ENCODE measurements around the gene RPS19.
A peak's percentile ranks its signal among the peaks of the same experiment; 100 is the strongest.

The RPS19 gene

GRCh38 chr19:41859618-41860418 lies at the start of gene RPS19:
RPS19 (plus strand) TSS chr19:41860255; CDS start chr19:41860775, 520 bp downstream.
- DNase-seq: peak; percentile 98

DNA sequence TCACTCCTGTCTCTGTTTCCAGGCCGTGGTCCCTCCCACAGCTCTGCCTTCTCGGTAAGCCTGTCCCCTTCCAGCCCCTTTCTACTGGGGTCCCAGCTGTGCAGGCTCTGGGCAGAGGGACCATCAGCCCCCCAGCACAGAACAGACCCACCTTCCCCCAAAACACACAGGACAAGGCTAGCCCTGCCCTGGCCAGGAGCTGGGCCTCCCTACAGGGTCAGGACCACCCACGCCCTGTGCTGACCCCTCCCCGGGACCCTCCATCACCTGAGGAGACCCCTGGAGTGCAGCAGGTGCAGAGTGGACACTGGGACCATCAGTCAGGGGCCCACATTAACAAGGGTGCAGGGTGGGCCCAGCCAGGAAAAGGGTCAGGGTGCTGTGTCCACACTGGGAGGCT lies 49.8 kb upstream of the RPS19 start:
- no peak for DNase-seq

DNA sequence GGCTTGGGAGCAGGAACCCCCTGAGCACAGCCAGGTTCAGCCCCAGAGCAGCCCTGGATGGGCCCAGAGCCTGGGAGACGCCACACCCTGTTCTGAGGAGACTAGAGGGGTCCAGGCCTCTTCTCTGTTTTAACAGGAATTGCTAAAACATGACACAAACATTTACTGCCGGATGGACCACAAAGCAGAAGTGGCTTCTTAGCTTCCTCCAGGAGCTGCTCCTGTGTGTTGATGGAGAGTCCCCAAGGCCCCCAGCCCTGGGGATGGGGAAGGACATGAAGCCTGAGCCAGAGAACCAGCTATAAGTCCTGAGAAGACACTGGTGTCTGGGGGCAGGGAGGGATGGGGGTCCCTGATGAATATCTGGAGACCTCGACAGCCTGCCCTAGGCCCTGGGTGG lies 49.0 kb upstream of the RPS19 start:
- DNase-seq: no peak

DNA sequence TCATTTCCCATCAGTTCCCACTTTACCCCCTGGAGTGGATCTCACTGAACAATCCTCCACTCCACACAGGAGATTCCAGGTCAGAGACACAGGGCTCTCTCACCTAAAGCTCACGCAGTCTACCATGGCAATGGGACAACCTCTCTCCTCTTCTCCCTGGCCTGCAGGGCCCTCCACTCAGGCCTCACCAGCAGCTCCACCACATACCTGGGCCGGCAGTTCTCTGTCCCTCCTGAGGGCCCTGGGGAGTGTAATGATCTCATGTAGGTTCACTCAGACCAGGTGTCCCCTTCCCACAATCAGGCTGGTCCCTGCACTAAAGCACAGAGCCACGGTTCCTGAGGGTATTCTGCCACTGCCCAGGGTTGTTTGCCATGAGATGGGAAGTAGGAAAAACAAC lies 48.1 kb upstream of the RPS19 start:
- no peak for DNase-seq

DNA sequence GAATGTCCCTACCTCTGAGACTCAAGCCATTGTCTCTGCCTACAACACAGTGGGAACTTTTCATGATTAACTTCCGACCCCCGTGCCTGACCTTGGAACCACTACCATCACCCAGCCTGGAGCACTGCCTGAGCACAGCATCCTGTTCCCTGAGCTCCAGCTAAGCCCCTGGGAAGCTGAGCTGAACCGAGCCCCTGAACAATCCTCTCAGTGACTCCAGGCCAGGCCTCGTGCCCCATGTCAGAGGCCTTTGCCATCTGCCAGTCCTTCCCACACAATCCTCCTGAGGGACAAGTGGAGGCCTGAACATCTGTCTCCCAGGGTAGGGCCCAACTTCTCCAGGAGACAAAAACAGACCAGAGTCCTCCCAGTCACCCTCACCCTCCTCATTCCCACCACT lies 46.1 kb upstream of the RPS19 start:
- DNase-seq: no peak

GRCh38 chr19:41815301-41815700 lies 44.8 kb upstream of the RPS19 start:
- no peak for DNase-seq

DNA sequence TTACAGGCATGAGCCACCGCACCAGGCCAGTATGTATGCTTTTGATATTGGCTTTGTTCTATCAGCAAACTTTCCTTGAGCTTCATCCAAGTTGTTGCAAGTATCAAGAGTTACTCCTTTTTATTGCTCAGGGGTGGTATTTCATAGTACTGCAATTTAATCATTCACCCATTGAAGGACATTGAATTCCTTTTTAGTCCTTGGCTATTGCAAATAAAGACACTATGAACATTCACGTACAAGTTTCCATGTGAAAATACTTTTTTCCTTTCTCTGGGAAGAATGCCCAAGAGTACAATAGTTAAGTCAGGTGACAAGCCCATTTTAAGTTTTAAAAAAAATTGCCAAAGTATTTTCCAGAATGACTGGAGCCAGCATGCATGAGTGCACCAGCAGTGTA lies 43.3 kb upstream of the RPS19 start:
- DNase-seq: no peak

GRCh38 chr19:41821003-41821735 lies 38.9 kb upstream of the RPS19 start:
- peak; percentile 87 for DNase-seq

GRCh38 chr19:41837981-41838708 lies 21.9 kb upstream of the RPS19 start:
- no peak for DNase-seq

- no peak for DNase-seq
Observed at GRCh38 chr19:41839211-41839610, 20.8 kb upstream of the RPS19 start.

- DNase-seq: no peak
Observed at GRCh38 chr19:41843371-41843770, 16.7 kb upstream of the RPS19 start.

DNA sequence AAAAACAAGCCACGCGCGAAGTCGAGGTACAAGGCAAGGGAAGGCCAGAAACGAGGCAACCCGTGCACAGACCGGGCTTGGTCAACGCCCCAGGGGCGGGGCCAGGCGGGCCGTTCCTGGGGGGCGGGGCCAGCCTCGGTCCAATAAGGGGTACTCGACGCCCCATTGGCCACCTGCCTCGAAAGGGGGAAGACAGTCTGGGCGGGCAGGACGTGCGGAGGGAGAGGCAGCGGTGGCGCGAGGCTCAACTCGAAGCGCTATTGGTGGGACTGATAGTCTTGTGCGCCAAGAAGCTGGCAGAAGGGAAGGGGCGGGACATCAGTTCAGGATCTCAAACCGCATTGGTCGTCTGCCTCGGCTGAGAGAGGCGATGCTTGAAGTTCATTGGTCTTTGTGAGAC lies 15.5 kb upstream of the RPS19 start, which contains the start of gene LYPD4:
TSS of gene LYPD4 (minus strand) at position 83 of the 400 bp plus-strand sequence. CDS start 5,398 bp downstream, outside the sequence.
- no peak for DNase-seq

GRCh38 chr19:41845001-41845050 lies 15.2 kb upstream of the RPS19 start, which contains the start of gene DMRTC2:
DMRTC2 (plus strand) TSS chr19:41845042; CDS start chr19:41847429, 2,387 bp downstream.
- DNase-seq: no peak

DNA sequence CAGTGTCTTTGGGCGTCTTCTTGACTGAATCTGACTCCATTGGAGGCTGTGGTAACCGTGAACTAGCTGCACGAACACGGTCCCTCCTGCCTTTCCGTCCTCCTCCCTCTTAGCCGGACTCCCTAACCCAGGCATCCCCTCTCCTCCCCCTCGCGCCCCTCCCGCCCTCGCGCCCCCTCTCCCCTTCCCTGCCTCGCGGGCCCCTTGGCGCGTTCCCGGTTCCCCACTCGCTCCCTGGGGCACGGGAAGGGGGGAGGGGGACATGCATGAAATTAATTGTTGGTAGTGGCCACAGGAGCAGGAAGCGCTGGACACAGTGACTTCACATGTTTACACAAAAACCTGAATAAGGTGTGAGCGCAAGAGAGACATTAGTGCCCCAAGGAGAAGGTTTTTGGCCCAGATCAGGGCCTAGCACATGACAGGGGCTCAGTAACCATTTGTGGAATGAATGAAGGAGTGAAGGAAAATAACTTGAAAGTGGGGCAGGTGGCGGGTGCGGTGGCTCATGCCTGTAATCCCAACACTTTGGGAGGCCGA lies 14.9 kb upstream of the RPS19 start:
- DNase-seq: no peak

- DNase-seq: no peak
Observed at GRCh38 chr19:41847351-41848105, 12.5 kb upstream of the RPS19 start.

- DNase-seq: no peak
Observed at GRCh38 chr19:41848666-41849065, 11.4 kb upstream of the RPS19 start.

GRCh38 chr19:41849067-41849466 lies 11.0 kb upstream of the RPS19 start:
- no peak for DNase-seq

DNA sequence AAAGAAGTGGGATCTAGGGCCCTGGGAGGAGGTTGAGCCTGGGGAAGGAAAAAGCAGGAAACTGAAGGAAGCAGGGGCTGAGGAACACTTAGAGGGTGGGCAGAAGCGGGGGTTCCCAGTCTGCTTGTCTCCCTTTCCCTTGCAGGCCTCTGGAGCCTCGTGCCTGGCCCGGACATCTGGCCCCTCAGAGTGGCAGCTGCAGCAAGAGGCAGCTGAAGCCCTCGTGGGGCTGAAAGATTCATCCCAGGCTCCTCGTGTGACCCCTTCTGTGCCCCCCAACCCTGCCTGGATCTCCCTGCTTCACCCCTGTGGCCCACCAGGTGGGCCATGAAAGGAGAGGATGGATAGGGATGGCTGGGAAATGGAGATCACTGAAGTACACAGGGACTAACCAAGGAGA lies 9.7 kb upstream of the RPS19 start:
- DNase-seq: no peak

- DNase-seq: no peak
Observed at GRCh38 chr19:41851456-41851855, 8.6 kb upstream of the RPS19 start.

- no peak for DNase-seq
Observed at GRCh38 chr19:41853344-41853743, 6.7 kb upstream of the RPS19 start.

- DNase-seq: no peak
Observed at GRCh38 chr19:41853768-41854167, 6.3 kb upstream of the RPS19 start.

DNA sequence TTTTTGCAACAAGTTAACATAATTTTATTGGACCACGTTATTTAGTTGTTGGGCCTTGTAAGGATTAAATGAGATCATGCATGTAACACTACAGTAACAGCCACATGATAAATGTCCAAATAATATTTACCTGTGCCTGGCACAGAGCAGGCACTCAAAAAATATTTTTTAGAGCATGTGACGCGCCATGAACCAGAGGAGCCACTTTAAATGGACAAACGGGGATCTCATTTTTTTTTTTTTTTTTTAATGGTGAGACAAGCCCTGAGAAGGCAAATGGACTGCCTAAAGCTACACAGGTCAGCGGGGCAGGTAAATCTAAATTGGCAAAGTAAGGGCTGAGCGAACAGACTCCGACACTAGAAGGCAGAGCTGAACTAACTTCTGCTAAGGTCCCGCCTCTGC lies 840 bp upstream of the RPS19 start:
- no peak for DNase-seq

All from NCI-H2029 (cell line).